ENCODE data around the gene CCDC8. TPM values are rescaled to one million over a fixed set of nuclear protein-coding genes. Genes with fewer than 3 reads are reported as not detected.
"Not testable (repeated sequence)": the region's sequence is repeated elsewhere in the genome, so short reads cannot be mapped to it uniquely, and the experiment has no call there.

Gene CCDC8
- total RNA-seq, 2 experiments from 2014 or later = not detected

DNA sequence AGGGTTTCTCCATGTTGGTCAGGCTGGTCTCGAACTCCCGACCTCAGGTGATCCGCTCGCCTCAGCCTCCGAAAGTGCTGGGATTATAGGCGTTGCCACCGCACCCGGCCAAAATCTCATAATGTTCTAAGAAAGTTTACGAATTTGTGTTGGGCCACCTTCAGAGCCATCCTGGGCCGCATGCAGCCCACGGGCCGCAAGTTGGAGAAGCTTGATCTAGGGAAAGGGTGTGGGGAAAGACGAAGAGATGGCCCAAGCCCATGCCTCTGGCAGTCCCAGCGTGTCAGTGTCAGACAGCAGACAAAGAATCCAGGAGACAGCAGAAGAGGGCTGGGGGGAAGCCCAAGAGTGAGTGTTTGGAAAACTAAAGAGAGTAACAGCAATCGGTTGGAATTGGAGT is 32.7 kb upstream of the CCDC8 start:
- ATAC-seq (no peak), DNase-seq (no peak)
- intact Hi-C loops (cut with micrococcal nuclease) = no loop called here
- TF ChIP-seq, protein P1, sequence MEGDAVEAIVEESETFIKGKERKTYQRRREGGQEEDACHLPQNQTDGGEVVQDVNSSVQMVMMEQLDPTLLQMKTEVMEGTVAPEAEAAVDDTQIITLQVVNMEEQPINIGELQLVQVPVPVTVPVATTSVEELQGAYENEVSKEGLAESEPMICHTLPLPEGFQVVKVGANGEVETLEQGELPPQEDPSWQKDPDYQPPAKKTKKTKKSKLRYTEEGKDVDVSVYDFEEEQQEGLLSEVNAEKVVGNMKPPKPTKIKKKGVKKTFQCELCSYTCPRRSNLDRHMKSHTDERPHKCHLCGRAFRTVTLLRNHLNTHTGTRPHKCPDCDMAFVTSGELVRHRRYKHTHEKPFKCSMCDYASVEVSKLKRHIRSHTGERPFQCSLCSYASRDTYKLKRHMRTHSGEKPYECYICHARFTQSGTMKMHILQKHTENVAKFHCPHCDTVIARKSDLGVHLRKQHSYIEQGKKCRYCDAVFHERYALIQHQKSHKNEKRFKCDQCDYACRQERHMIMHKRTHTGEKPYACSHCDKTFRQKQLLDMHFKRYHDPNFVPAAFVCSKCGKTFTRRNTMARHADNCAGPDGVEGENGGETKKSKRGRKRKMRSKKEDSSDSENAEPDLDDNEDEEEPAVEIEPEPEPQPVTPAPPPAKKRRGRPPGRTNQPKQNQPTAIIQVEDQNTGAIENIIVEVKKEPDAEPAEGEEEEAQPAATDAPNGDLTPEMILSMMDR (IDR thresholded peaks at IDR 0.05) = no peak
- Mint-ChIP-seq H3K27ac (no peak overlapping the region), H3K27me3 (peaks cover 10% of the 10 kb centered on the region), H3K36me3 (ENCODE audit: low read depth) (peaks cover 1% of the 10 kb centered on the region), H3K9me3 (peaks cover 8% of the 10 kb centered on the region), H3K4me3 (no peak overlapping the region), H3K4me1 (ENCODE audit: low read depth) (no peaks in the 10 kb centered on the region)
- ChIA-PET POLR2A (no interaction called here), CTCF (interaction anchor here (1.2 kb wide), 1 partner anchor 12 kb away, joined by 3 read pairs; no protein-coding TSS in a partner anchor)

DNA sequence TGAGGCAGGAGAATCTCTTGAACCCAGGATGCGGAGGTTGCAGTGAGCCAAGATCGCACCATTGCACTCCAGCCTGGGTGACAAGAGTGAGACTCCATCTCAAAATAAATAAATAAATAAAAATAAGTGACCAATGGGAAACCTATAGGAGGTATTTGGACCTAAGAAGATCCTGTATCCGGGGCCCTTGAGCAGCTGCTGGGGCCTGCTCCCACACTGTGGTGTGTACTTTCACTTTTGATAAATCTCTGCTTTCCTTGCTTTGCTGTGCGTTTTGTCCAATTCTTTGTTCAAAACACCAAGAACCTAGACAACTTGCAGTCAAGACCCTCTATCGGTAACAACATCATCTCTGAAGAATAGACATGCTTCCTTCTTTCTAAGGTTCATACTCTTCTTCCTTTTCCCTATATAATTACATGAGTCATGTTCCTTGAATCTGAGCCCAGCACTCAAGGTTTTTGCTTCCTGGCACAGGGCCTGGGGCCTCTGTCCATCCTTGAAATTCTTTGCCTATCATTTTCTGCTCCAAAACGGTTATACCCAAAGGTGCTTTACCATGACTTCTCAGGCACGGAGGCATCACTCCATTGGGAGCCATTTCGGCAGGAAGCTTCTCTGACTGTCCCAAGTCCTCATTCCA is 29.6 kb upstream of the CCDC8 start:
- H3K4me1 Mint-ChIP-seq (ENCODE audit: low read depth) = no peaks in the 10 kb centered on the region
- ChIA-PET CTCF (no interaction called here), POLR2A (no interaction called here)
- TF ChIP-seq, protein P1 (IDR thresholded peaks at IDR 0.05) = no peak
- H3K27ac Mint-ChIP-seq = no peak overlapping the region
- H3K4me3 Mint-ChIP-seq = no peak overlapping the region
- H3K9me3 Mint-ChIP-seq = no peaks in the 10 kb centered on the region
- peaks cover 6% of the 10 kb centered on the region for H3K27me3 Mint-ChIP-seq
- DNase-seq (no peak), ATAC-seq (no peak)
- H3K36me3 Mint-ChIP-seq (ENCODE audit: low read depth) = no peaks in the 10 kb centered on the region
- intact Hi-C loops (cut with micrococcal nuclease) = no loop called here

GRCh38 chr19:46441866-46442265 is 28.5 kb upstream of the CCDC8 start:
- H3K36me3 Mint-ChIP-seq (ENCODE audit: low read depth) = no peaks in the 10 kb centered on the region
- H3K27me3 Mint-ChIP-seq = peaks cover 6% of the 10 kb centered on the region
- no peaks in the 10 kb centered on the region for H3K9me3 Mint-ChIP-seq
- ATAC-seq = no peak
- no peak for DNase-seq
- intact Hi-C loops (cut with micrococcal nuclease) = no loop called here
- no peak overlapping the region for H3K27ac Mint-ChIP-seq
- TF ChIP-seq, protein P1 (IDR thresholded peaks at IDR 0.05) = no peak
- ChIA-PET POLR2A (no interaction called here), CTCF (no interaction called here)
- H3K4me1 Mint-ChIP-seq (ENCODE audit: low read depth) = no peaks in the 10 kb centered on the region
- no peak overlapping the region for H3K4me3 Mint-ChIP-seq

- peaks cover 25% of the 10 kb centered on the region for H3K27me3 Mint-ChIP-seq
- DNase-seq; H3K4me1 Mint-ChIP-seq (ENCODE audit: low read depth); CTCF ChIA-PET; H3K27ac Mint-ChIP-seq; H3K9me3 Mint-ChIP-seq; intact Hi-C loops (cut with micrococcal nuclease); POLR2A ChIA-PET; ATAC-seq; H3K36me3 Mint-ChIP-seq (ENCODE audit: low read depth); H3K4me3 Mint-ChIP-seq: not testable (repeated sequence)
Measured at GRCh38 chr19:46435689-46436088, 22.3 kb upstream of the CCDC8 start.

DNA sequence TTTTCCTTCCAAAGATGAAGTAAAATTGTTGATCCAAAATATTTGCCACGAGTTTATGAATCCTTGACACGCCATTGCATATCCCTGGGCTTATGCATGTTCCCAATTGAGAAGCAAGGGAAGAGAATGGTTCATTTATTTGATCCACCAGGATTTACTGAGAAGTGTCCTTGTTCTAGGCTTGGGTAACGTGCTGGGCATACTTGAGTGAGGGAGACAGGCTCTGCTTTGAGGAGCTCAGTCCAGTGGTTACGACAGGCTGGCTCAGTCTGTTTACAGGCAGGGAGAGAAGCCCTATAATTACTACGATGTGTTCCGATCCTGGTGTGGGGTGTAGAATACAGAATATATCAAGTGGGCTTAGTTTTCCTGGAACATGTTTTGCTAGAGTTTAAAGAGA is 21.6 kb upstream of the CCDC8 start:
- TF ChIP-seq, protein P1 (IDR thresholded peaks at IDR 0.05) = no peak
- DNase-seq (no peak), ATAC-seq (no peak)
- ChIA-PET POLR2A (no interaction called here), CTCF (no interaction called here)
- Mint-ChIP-seq H3K9me3 (no peaks in the 10 kb centered on the region), H3K4me3 (no peak overlapping the region), H3K4me1 (ENCODE audit: low read depth) (no peaks in the 10 kb centered on the region), H3K27ac (no peak overlapping the region), H3K27me3 (peaks cover 32% of the 10 kb centered on the region), H3K36me3 (ENCODE audit: low read depth) (no peaks in the 10 kb centered on the region)
- intact Hi-C loops (cut with micrococcal nuclease) = no loop called here

DNA sequence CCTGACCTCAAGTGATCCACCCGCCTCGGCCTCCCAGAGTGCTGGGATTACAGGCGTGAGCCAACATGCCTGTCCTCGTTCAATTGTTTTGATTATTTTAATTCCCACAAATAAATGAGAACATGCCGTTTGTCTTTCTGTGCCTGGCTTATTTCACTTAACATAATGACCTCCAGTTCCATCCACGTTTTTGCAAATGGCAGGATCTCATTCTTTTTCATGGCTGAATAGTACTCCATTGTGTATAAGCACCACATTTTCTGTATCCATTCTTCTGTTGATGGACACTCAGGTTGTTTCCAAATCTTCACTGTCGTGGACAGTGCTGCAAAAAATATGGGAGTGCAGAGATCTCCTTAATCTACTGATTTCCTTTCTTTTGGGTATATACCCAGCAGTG is 20.1 kb upstream of the CCDC8 start:
- intact Hi-C loops (cut with micrococcal nuclease); ATAC-seq; H3K27ac Mint-ChIP-seq; CTCF ChIA-PET; H3K4me3 Mint-ChIP-seq; H3K4me1 Mint-ChIP-seq (ENCODE audit: low read depth); DNase-seq; H3K36me3 Mint-ChIP-seq (ENCODE audit: low read depth); H3K9me3 Mint-ChIP-seq: not testable (repeated sequence)
- POLR2A ChIA-PET = interaction anchor here (0.7 kb wide), 1 partner anchor 18 kb away, joined by 3 read pairs; no protein-coding TSS in a partner anchor
- H3K27me3 Mint-ChIP-seq = peaks cover 43% of the 10 kb centered on the region

Measured in activated CD8-positive, alpha-beta T cell treated with anti-CD3 and anti-CD28 coated beads for 36 hours (primary cell).